GM21447 (cell line): ENCODE measurements around the gene RPS10.

Experiments used
- ATAC-seq: cut with Tn5 transposase; IDR thresholded peaks from one replicate; pipeline ENCODE4 v1.9.1; 2021; ENCODE audit not compliant: unreplicated experiment

RPS10 gene

GRCh38 chr6:34425498-34426410, at the start of gene RPS10:
TSS of gene RPS10 (minus strand) at chr6:34426069. CDS start at chr6:34425221, 848 bp downstream.
- peak; percentile 83 for ATAC-seq

GRCh38 chr6:34475238-34475682, 49.4 kb upstream of the RPS10 start:
- no peak for ATAC-seq

GRCh38 chr6:34474754-34475153, 48.9 kb upstream of the RPS10 start:
- ATAC-seq: no peak

- ATAC-seq: no peak
Measured at GRCh38 chr6:34473967-34474366, 48.1 kb upstream of the RPS10 start.

- ATAC-seq: no peak
Measured at GRCh38 chr6:34472425-34472824, 46.6 kb upstream of the RPS10 start.

- ATAC-seq: no peak
Measured at GRCh38 chr6:34469499-34469898, 43.6 kb upstream of the RPS10 start.

GRCh38 chr6:34468378-34468892, 42.6 kb upstream of the RPS10 start:
- peak; percentile 82 for ATAC-seq

- no peak for ATAC-seq
Measured at GRCh38 chr6:34466242-34467185, 40.6 kb upstream of the RPS10 start.

GRCh38 chr6:34465531-34466241, 39.8 kb upstream of the RPS10 start, which contains the start of gene PACSIN1:
TSS of gene PACSIN1 (plus strand) at chr6:34466076. CDS start at chr6:34526306, 60,230 bp downstream.
- ATAC-seq: no peak

GRCh38 chr6:34463849-34464248, 38.0 kb upstream of the RPS10 start:
- no peak for ATAC-seq

GRCh38 chr6:34463299-34463698, 37.4 kb upstream of the RPS10 start:
- ATAC-seq: no peak

- ATAC-seq: no peak
Measured at GRCh38 chr6:34462551-34462971, 36.7 kb upstream of the RPS10 start.

GRCh38 chr6:34462010-34462409, 36.1 kb upstream of the RPS10 start:
- no peak for ATAC-seq

GRCh38 chr6:34460796-34461507, 35.1 kb upstream of the RPS10 start:
- no peak for ATAC-seq

GRCh38 chr6:34459899-34460593, 34.2 kb upstream of the RPS10 start:
- no peak for ATAC-seq

- ATAC-seq: no peak
Measured at GRCh38 chr6:34457742-34458735, 32.2 kb upstream of the RPS10 start.

GRCh38 chr6:34457382-34457741, 31.5 kb upstream of the RPS10 start:
- ATAC-seq: no peak

GRCh38 chr6:34455831-34456230, 30.0 kb upstream of the RPS10 start:
- ATAC-seq: no peak
